H9 (cell line): Measurements from ENCODE around the gene MYO5B. TPM values are rescaled to one million over a fixed set of nuclear protein-coding genes. Genes with fewer than 3 reads are reported as not detected.

Experiments used
- DNase-seq: peaks from one replicate; pipeline ENCODE4 v3.0.0-alpha.2; 2017
- H2AFZ ChIP-seq: one replicate; pipeline ENCODE4 v1.6.1; 2013; ENCODE audit warnings: mild to moderate bottlenecking, low read length, control low read depth, moderate library complexity
- H2AK5ac ChIP-seq: 2 replicates; pipeline ENCODE4 v1.6.1; 2013; ENCODE audit warnings: low read length, control low read depth, mixed read lengths; ENCODE audit not compliant: insufficient read length
- H2BK120ac ChIP-seq: one replicate; pipeline ENCODE4 v1.6.1; 2013; ENCODE audit warnings: low read depth, mild to moderate bottlenecking, low read length, control low read depth, inconsistent platforms; ENCODE audit not compliant: poor library complexity, severe bottlenecking
- H2BK12ac ChIP-seq: 2 replicates; pipeline ENCODE4 v1.6.1; 2013; ENCODE audit warnings: low read length, control low read depth, mixed read lengths, low read depth; ENCODE audit not compliant: insufficient read length
- H2BK15ac ChIP-seq: 2 replicates; pipeline ENCODE4 v1.6.1; 2013; ENCODE audit warnings: low read depth, low read length, control low read depth
- H2BK20ac ChIP-seq: one replicate; pipeline ENCODE4 v1.6.1; 2013; ENCODE audit warnings: low read depth, mild to moderate bottlenecking, low read length, control low read depth, inconsistent platforms; ENCODE audit not compliant: poor library complexity, severe bottlenecking
- H2BK5ac ChIP-seq: 2 replicates; pipeline ENCODE4 v1.6.1; 2013; ENCODE audit warnings: low read length, control low read depth, mixed read lengths; ENCODE audit not compliant: insufficient read length
- H3K14ac ChIP-seq: 2 replicates; pipeline ENCODE4 v1.6.1; 2013; ENCODE audit warnings: low read length, control low read depth; ENCODE audit not compliant: insufficient read depth
- H3K18ac ChIP-seq: 2 replicates; pipeline ENCODE4 v1.6.1; 2013; ENCODE audit warnings: low read depth, mild to moderate bottlenecking, mixed read lengths, low read length, control low read depth; ENCODE audit not compliant: insufficient read length
- H3K23ac ChIP-seq: 2 replicates; pipeline ENCODE4 v1.6.1; 2013; ENCODE audit warnings: low read length, control low read depth, mixed read lengths, low read depth; ENCODE audit not compliant: insufficient read length
- H3K23me2 ChIP-seq: 2 replicates; pipeline ENCODE4 v1.6.1; 2013; ENCODE audit warnings: low read depth, mild to moderate bottlenecking, mixed read lengths, low read length, control low read depth; ENCODE audit not compliant: insufficient read length, poor library complexity, severe bottlenecking
- H3K27ac ChIP-seq: 2 replicates; pipeline ENCODE4 v1.5.1; 2013; ENCODE audit warnings: low read length, control low read depth, mixed read lengths, low read depth; ENCODE audit not compliant: insufficient read length
- H3K27me3 ChIP-seq: 2 replicates; pipeline ENCODE4 v1.6.1; 2013; ENCODE audit warnings: low read length, control low read depth, inconsistent platforms; ENCODE audit not compliant: insufficient read depth
- H3K4ac ChIP-seq: 2 replicates; pipeline ENCODE4 v1.6.1; 2013; ENCODE audit warnings: low read depth, mild to moderate bottlenecking, control low read depth, inconsistent platforms, low read length, moderate library complexity
- H3K4me1 ChIP-seq: 2 replicates; pipeline ENCODE4 v1.6.1; 2013; ENCODE audit warnings: low read length, control low read depth, inconsistent platforms; ENCODE audit not compliant: insufficient read depth
- H3K4me2 ChIP-seq: 2 replicates; pipeline ENCODE4 v1.6.1; 2013; ENCODE audit warnings: low read length, control low read depth, mixed read lengths; ENCODE audit not compliant: insufficient read length, insufficient read depth
- H3K56ac ChIP-seq: 2 replicates; pipeline ENCODE4 v1.6.1; 2013; ENCODE audit warnings: low read depth, mild to moderate bottlenecking, mixed read lengths, low read length, control low read depth; ENCODE audit not compliant: insufficient read length
- H3K79me1 ChIP-seq: 2 replicates; pipeline ENCODE4 v1.6.1; 2013; ENCODE audit warnings: low read depth, mild to moderate bottlenecking, moderate library complexity, low read length, control low read depth, inconsistent platforms; ENCODE audit not compliant: insufficient read depth, poor library complexity, severe bottlenecking
- H3K79me2 ChIP-seq: 2 replicates; pipeline ENCODE4 v1.6.1; 2013; ENCODE audit warnings: low read length, control low read depth, inconsistent platforms; ENCODE audit not compliant: insufficient read depth
- H3K9ac ChIP-seq: 2 replicates; pipeline ENCODE4 v1.6.1; 2013; ENCODE audit warnings: low read length, control low read depth, mixed read lengths; ENCODE audit not compliant: insufficient read length; ENCODE audit errors: extremely low read depth
- H3K9me3 ChIP-seq: one replicate; pipeline ENCODE4 v1.6.1; 2013; ENCODE audit warnings: low read depth, low read length, inconsistent platforms; ENCODE audit not compliant: control insufficient read depth
- H3T11ph ChIP-seq: one replicate; pipeline ENCODE4 v1.6.1; 2013; ENCODE audit warnings: mild to moderate bottlenecking, low read length, control low read depth, inconsistent platforms
- H4K20me1 ChIP-seq: one replicate; pipeline ENCODE4 v1.6.1; 2013; ENCODE audit not compliant: control insufficient read depth, insufficient read length, insufficient read depth
- H4K5ac ChIP-seq: 2 replicates; pipeline ENCODE4 v1.6.1; 2013; ENCODE audit warnings: low read depth, mild to moderate bottlenecking, mixed read lengths, low read length, control low read depth; ENCODE audit not compliant: insufficient read length
- H4K8ac ChIP-seq: replicated peaks from 2 replicates; pipeline ENCODE4 v1.6.1; 2013; ENCODE audit warnings: low read length, control low read depth, mixed read lengths, low read depth; ENCODE audit not compliant: insufficient read length
- H4K91ac ChIP-seq: 2 replicates; pipeline ENCODE4 v1.6.1; 2013; ENCODE audit warnings: low read depth, mild to moderate bottlenecking, moderate library complexity, mixed read lengths, low read length, control low read depth; ENCODE audit not compliant: insufficient read length
- H3K27ac Mint-ChIP-seq, 3 experiments: 2 replicates in 2 of 3; 3 replicates in 1 of 3; pipeline ENCODE4 v1.8.0; 2020 to 2021; ENCODE audit warnings: mixed read lengths in 3 of 3, mild to moderate bottlenecking in 1 of 3, moderate library complexity in 1 of 3
- H3K27me3 Mint-ChIP-seq: 2 replicates; pipeline ENCODE4 v1.8.0; 2021; ENCODE audit warnings: low read depth, mild to moderate bottlenecking, moderate library complexity, mixed read lengths
- H3K36me3 Mint-ChIP-seq, 3 experiments: 2 replicates in 2 of 3; 3 replicates in 1 of 3; pipeline ENCODE4 v1.8.0; 2020 to 2021; ENCODE audit warnings: low read depth in 3 of 3, mixed read lengths in 3 of 3; ENCODE audit not compliant: insufficient read depth in 1 of 3
- H3K4me1 Mint-ChIP-seq, 2 experiments: 2 replicates each; pipeline ENCODE4 v1.8.0; 2020; ENCODE audit warnings: mixed read lengths in 2 of 2
- H3K4me3 Mint-ChIP-seq, 2 experiments: 2 replicates in 1 of 2; 3 replicates in 1 of 2; pipeline ENCODE4 v1.8.0; 2020 to 2021; ENCODE audit warnings: mild to moderate bottlenecking in 2 of 2, mixed read lengths in 2 of 2, moderate library complexity in 1 of 2
- H3K9me3 Mint-ChIP-seq, 2 experiments: 2 replicates in 1 of 2; 3 replicates in 1 of 2; pipeline ENCODE4 v1.8.0; 2020; ENCODE audit warnings: mild to moderate bottlenecking in 2 of 2, mixed read lengths in 2 of 2, moderate library complexity in 1 of 2
- CTCF ChIP-seq: fragments of 200-600 bp; sonication (generic); conservative IDR thresholded peaks from 3 replicates; pipeline ENCODE4 v1.8.0; 2021; ENCODE audit warnings: antibody characterized with exemption, mild to moderate bottlenecking
- WGBS: extraction: QIAGEN DNeasy Blood & Tissue Kit; methylation state at CpG from one replicate; pipeline ENCODE4 v1.1.7; 2013; ENCODE audit warnings: missing lambda C conversion rate, low lambda C conversion rate, mixed read lengths; ENCODE audit not compliant: insufficient read length; ENCODE audit errors: extremely low coverage; 5-methylcytosine and 5-hydroxymethylcytosine counted together
- total RNA-seq: library from RNA; stranded (reverse); gene quantifications from 2 replicates; pipeline ENCODE4 v1.2.1, GENCODE V29; 2021

Gene MYO5B
- total RNA-seq, 1 experiment from 2014 or later, result 9.3 TPM

GRCh38 chr18:50187659-50188058 lies 7.3 kb downstream of the MYO5B start:
- TF ChIP-seq CTCF, result 0 out of 3 replicates have a peak, but pooled peaks have one; percentile 15
- no peak overlapping the region for H3K9ac ChIP-seq
- H2AFZ ChIP-seq, result no peak overlapping the region
- no peak overlapping the region for H4K91ac ChIP-seq
- no peak overlapping the region for H2BK12ac ChIP-seq
- no CpG with 5 or more reads among the region's 3 CpGs for WGBS
- H3K4ac ChIP-seq, result no peak overlapping the region
- H3K36me3 Mint-ChIP-seq, result no peaks in the 10 kb centered on the region
- H4K20me1 ChIP-seq, result no peaks in the 10 kb centered on the region
- no peak overlapping the region for H3K56ac ChIP-seq
- H3K23me2 ChIP-seq, result no peaks in the 10 kb centered on the region
- no peak overlapping the region for H2AK5ac ChIP-seq
- H3K4me3 Mint-ChIP-seq, result no peak overlapping the region
- H3K27ac Mint-ChIP-seq, result no peak overlapping the region
- H3K4me1 Mint-ChIP-seq, result peaks cover 11% of the 10 kb centered on the region in 2 experiments
- no peak overlapping the region for H4K8ac ChIP-seq
- no peaks in the 10 kb centered on the region for H3K9me3 ChIP-seq
- no peaks in the 10 kb centered on the region; the same call in 1 of the 2 replicates for H3K4me1 ChIP-seq
- no peak overlapping the region for H3K14ac ChIP-seq
- H3K79me2 ChIP-seq, result no peaks in the 10 kb centered on the region
- no peak overlapping the region for H3K18ac ChIP-seq
- H2BK120ac ChIP-seq, result no peak overlapping the region
- H2BK5ac ChIP-seq, result no peak overlapping the region
- no peak overlapping the region for H3T11ph ChIP-seq
- peaks cover 8% of the 10 kb centered on the region; the same call in 1 of the 2 replicates for H3K27me3 ChIP-seq
- no peak overlapping the region for H3K4me2 ChIP-seq
- H3K79me1 ChIP-seq, result no peaks in the 10 kb centered on the region
- no peak for DNase-seq
- no peak overlapping the region for H3K27ac ChIP-seq
- H2BK20ac ChIP-seq, result no peak overlapping the region
- H3K27me3 Mint-ChIP-seq, result peaks cover 38% of the 10 kb centered on the region
- no peak overlapping the region for H3K23ac ChIP-seq
- no peak overlapping the region for H2BK15ac ChIP-seq
- no peaks in the 10 kb centered on the region for H3K9me3 Mint-ChIP-seq
- H4K5ac ChIP-seq, result no peak overlapping the region
